B cell (primary cell): Measurements from ENCODE around the gene CRNN. TPM values are rescaled to one million over a fixed set of nuclear protein-coding genes. Genes with fewer than 3 reads are reported as not detected.
A peak's percentile ranks its signal among the peaks of the same experiment; 100 is the strongest.

Experiments
- ATAC-seq: fragments of 200-7000 bp; cut with Tn5 transposase; one replicate; pipeline ENCODE4 v1.10.0; 2021; ENCODE audit warnings: low read depth, mild to moderate bottlenecking, moderate number of reproducible peaks, moderate library complexity
- CTCF ChIA-PET: fragments of 350-600 bp; sonication (Branson Sonifier 250); formaldehyde crosslinking; loops from one replicate; lab custom pipeline; 2021; ENCODE audit warnings: antibody characterized with exemption, inconsistent platforms; lab: Charles Lee
- POLR2A ChIA-PET: fragments of 350-600 bp; sonication (Branson Sonifier 250); formaldehyde crosslinking; loops from one replicate; lab custom pipeline; 2021; ENCODE audit warnings: antibody characterized with exemption; lab: Charles Lee
- DNase-seq: peaks from one replicate; pipeline ENCODE4 v3.0.0; 2013
- H2AFZ ChIP-seq: 2 replicates; pipeline ENCODE4 v1.6.1; 2012; ENCODE audit warnings: mild to moderate bottlenecking, low read depth, low read length; ENCODE audit not compliant: insufficient read depth, poor library complexity, severe bottlenecking
- H3K27ac ChIP-seq, 2 donors: 1 replicate in 1 of 2; 2 replicates in 1 of 2; pipeline ENCODE4 v1.5.1; 2012 to 2013; ENCODE audit warnings: low read length in 2 of 2, mild to moderate bottlenecking in 2 of 2, moderate library complexity in 1 of 2
- H3K27me3 ChIP-seq, 4 experiments: fragments of 200-600 bp in 1 of 4; sonication (generic) in 1 of 4; replicated peaks in 1 of 4; 1 replicate in 2 of 4; 2 replicates in 2 of 4; pipeline versions ENCODE4 v1.6.1 to v1.7.0; 2013 to 2016; ENCODE audit warnings: low read length in 3 of 4, mild to moderate bottlenecking in 2 of 4, mixed read lengths in 1 of 4, moderate library complexity in 1 of 4; ENCODE audit not compliant: insufficient read depth in 4 of 4, control insufficient read depth in 3 of 4; ENCODE audit errors: control extremely low read depth in 1 of 4
- H3K36me3 ChIP-seq, 2 experiments: replicated peaks in 1 of 2; 1 replicate in 1 of 2; 2 replicates in 1 of 2; pipeline versions ENCODE4 v1.6.1 to v1.7.1; 2013; ENCODE audit warnings: low read length in 1 of 2; ENCODE audit not compliant: insufficient read depth in 2 of 2, control insufficient read depth in 1 of 2; ENCODE audit errors: control extremely low read depth in 1 of 2, extremely low read depth in 1 of 2
- H3K4me1 ChIP-seq, 2 donors: fragments of 200-600 bp in 1 of 2; sonication (generic) in 1 of 2; 1 replicate in 1 of 2; 2 replicates in 1 of 2; pipeline versions ENCODE4 v1.5.1 to v1.6.1; 2013 to 2017; ENCODE audit warnings: low read length in 2 of 2; ENCODE audit not compliant: control insufficient read depth in 2 of 2, insufficient read depth in 2 of 2
- H3K4me2 ChIP-seq: replicated peaks from 2 replicates; pipeline ENCODE3; 2012; ENCODE audit warnings: mild to moderate bottlenecking, low read depth, low read length; ENCODE audit not compliant: poor library complexity, severe bottlenecking
- H3K4me3 ChIP-seq, 5 experiments: fragments of 200-600 bp in 1 of 5; sonication (generic) in 1 of 5; 1 replicate in 3 of 5; 2 replicates in 2 of 5; pipeline versions ENCODE4 v1.5.1 to v1.7.0; 2011 to 2016; ENCODE audit warnings: low read length in 4 of 5, mild to moderate bottlenecking in 4 of 5, low read depth in 2 of 5, control low read depth in 1 of 5, moderate library complexity in 1 of 5; ENCODE audit not compliant: insufficient read depth in 1 of 5; ENCODE audit errors: control extremely low read depth in 1 of 5, extremely low read depth in 1 of 5
- H3K79me2 ChIP-seq: fragments of 200-600 bp; sonication (generic); one replicate; pipeline ENCODE4 v1.6.0; 2016; ENCODE audit warnings: low read length; ENCODE audit not compliant: control insufficient read depth, insufficient read depth
- H3K9ac ChIP-seq: fragments of 200-600 bp; sonication (generic); 2 replicates; pipeline ENCODE4 v1.6.1; 2017; ENCODE audit warnings: mild to moderate bottlenecking, low read length, moderate library complexity
- H3K9me3 ChIP-seq, 3 donors: one replicate each; pipeline versions ENCODE4 v1.6.1 to v1.7.1; 2013; ENCODE audit warnings: low read length in 2 of 3; ENCODE audit not compliant: control insufficient read depth in 2 of 3, insufficient read depth in 1 of 3; ENCODE audit errors: control extremely low read depth in 1 of 3
- H4K20me1 ChIP-seq: 2 replicates; pipeline ENCODE4 v1.6.0; 2012; ENCODE audit warnings: mild to moderate bottlenecking, low read length; ENCODE audit not compliant: insufficient read depth, control insufficient read depth, poor library complexity, severe bottlenecking
- H3K27ac Mint-ChIP-seq: one replicate; pipeline ENCODE4 v1.8.0; 2021; ENCODE audit warnings: mixed read lengths
- H3K27me3 Mint-ChIP-seq: one replicate; pipeline ENCODE4 v1.8.0; 2021; ENCODE audit warnings: mixed read lengths
- H3K4me1 Mint-ChIP-seq: one replicate; pipeline ENCODE4 v1.8.0; 2021; ENCODE audit warnings: mixed read lengths
- H3K4me3 Mint-ChIP-seq: one replicate; pipeline ENCODE4 v1.8.0; 2021; ENCODE audit warnings: mixed read lengths
- H3K9me3 Mint-ChIP-seq: one replicate; pipeline ENCODE4 v1.8.0; 2022; ENCODE audit warnings: mixed read lengths; ENCODE audit not compliant: insufficient read depth
- EZH2 ChIP-seq: IDR thresholded peaks from 2 replicates; pipeline ENCODE4 v1.6.1; 2012; ENCODE audit warnings: borderline replicate concordance, low read depth, mild to moderate bottlenecking, moderate library complexity, low read length; ENCODE audit not compliant: insufficient read depth, poor library complexity, severe bottlenecking
- whole genome bisulfite sequencing: methylation state at CpG from one replicate; pipeline ENCODE4 v1.1.5; 2013; ENCODE audit warnings: missing lambda C conversion rate; ENCODE audit not compliant: insufficient coverage; 5-methylcytosine and 5-hydroxymethylcytosine counted together
- intact Hi-C: fragments of 100-400 bp; cut with micrococcal nuclease; formaldehyde crosslinking; loops from one replicate; pipeline ENCODE4 v1.10.0; 2022
- polyA plus RNA-seq: library from polyadenylated mRNA; depleted of rRNA; stranded (reverse); fragments of >200 nt; gene quantifications from 2 replicates; pipeline ENCODE4 v1.2.3, GENCODE V29; 2012
- total RNA-seq, 2 donors: library from RNA; stranded (reverse); fragments of 120-200 nt in 1 of 2; gene quantifications; 1 replicate in 1 of 2; 2 replicates in 1 of 2; pipeline versions ENCODE4 v1.2.3 to v1.2.4, GENCODE V29; 2013 to 2022
- TF ChIP-seq, protein P1 (sequence below): fragments of 200-600 bp; IDR thresholded peaks from one replicate; pipeline ENCODE4 v1.8.0; 2022; ENCODE audit warnings: antibody characterized with exemption, mild to moderate bottlenecking

Gene CRNN
- total and polyA plus RNA-seq, 2 donors (not counting 1 experiment from before 2014, with no cell fraction given) = not detected

DNA sequence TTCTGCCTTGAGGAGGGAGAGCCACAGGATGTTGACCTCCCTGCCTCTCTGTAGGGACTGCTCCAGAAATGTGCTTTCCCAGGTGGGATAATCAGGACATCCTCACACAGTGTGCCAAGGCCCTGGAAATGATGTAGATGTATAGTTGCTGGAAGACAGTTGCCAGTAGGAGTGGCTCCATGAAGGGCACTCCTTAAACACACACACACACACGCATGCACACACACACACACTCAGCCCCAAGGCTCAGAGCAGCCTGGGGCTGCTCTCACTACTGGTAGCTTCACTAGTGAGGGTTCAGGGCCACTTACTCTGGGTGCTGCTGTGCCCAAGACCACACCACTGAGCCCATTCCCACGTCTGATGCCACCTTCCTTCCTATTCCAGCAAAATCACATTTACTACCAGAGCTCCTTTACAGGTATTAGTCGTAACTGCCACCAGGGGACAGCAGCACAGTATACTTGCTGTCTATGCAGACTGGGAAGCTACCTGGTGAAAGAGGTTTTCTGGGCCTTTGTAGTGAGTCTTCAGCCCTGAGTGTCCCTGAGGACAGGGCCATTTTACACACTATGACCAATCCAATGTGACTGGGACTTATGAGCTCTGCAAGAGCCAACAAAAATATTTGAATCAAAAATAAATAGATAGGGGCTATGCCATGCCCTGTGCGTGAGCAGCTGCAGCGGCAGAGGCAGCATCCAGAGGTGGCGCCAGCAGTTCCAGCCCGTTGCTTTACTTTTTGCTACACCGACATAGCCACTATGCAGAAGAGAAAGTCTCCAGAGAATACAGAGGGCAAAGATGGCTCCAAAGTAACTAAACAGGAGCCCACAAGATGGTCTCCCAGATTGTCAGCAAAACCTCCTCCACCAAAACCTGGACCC is 15.0 kb downstream of the CRNN start:
- H3K79me2 ChIP-seq = no peaks in the 10 kb centered on the region
- H3K27me3 ChIP-seq = peaks cover 0 to 11% (median 3%) of the 10 kb centered on the region in 4 experiments
- H3K27ac ChIP-seq = no peak overlapping the region
- Mint-ChIP-seq H3K4me1 (no peaks in the 10 kb centered on the region), H3K4me3 (no peak overlapping the region), H3K27me3 (peaks cover 24% of the 10 kb centered on the region), H3K27ac (no peak overlapping the region), H3K9me3 (no peaks in the 10 kb centered on the region)
- no peak overlapping the region for H3K4me2 ChIP-seq
- intact Hi-C loops = no loop called here
- ATAC-seq (no peak), DNase-seq (peak; percentile 12)
- 51% methylated on average over 7 of the region's 8 CpGs for WGBS
- POLR2A ChIA-PET = no interaction called here
- TF ChIP-seq, protein P1, sequence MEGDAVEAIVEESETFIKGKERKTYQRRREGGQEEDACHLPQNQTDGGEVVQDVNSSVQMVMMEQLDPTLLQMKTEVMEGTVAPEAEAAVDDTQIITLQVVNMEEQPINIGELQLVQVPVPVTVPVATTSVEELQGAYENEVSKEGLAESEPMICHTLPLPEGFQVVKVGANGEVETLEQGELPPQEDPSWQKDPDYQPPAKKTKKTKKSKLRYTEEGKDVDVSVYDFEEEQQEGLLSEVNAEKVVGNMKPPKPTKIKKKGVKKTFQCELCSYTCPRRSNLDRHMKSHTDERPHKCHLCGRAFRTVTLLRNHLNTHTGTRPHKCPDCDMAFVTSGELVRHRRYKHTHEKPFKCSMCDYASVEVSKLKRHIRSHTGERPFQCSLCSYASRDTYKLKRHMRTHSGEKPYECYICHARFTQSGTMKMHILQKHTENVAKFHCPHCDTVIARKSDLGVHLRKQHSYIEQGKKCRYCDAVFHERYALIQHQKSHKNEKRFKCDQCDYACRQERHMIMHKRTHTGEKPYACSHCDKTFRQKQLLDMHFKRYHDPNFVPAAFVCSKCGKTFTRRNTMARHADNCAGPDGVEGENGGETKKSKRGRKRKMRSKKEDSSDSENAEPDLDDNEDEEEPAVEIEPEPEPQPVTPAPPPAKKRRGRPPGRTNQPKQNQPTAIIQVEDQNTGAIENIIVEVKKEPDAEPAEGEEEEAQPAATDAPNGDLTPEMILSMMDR = no peak
- TF ChIP-seq EZH2 = no peak
- no peaks in the 10 kb centered on the region for H3K9me3 ChIP-seq
- no peaks in the 10 kb centered on the region for H4K20me1 ChIP-seq
- no peak overlapping the region for H2AFZ ChIP-seq
- H3K4me3 ChIP-seq = no peak overlapping the region
- no peaks in the 10 kb centered on the region for H3K4me1 ChIP-seq
- no peak overlapping the region for H3K9ac ChIP-seq
- CTCF ChIA-PET = interaction anchor here (3.0 kb wide), 1 partner anchor 60 kb away, joined by 22 read pairs; no protein-coding TSS in a partner anchor
- H3K36me3 ChIP-seq = no peaks in the 10 kb centered on the region

DNA sequence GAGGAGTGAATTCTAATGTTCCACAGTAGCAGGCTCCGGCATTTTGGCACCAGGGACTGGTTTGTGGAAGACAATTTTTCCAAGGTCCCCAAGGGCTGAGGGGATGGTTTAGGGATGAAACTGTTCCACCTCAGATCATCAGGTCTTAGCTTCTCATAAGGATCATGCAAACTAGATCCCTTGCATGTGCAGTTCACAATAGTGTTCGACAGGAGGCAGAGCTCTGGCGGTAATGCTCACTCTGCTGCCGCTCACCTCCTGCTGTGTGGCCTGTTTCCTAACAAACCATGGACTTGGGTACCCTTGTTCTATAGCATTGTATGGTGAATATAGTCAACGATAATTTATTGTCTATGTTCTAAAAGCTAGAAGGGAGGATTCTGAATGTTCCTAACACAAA is 16.6 kb downstream of the CRNN start:
- no peak overlapping the region for H3K4me3 Mint-ChIP-seq
- TF ChIP-seq, protein P1 = no peak
- no peak for TF ChIP-seq EZH2
- H3K4me1 Mint-ChIP-seq = no peaks in the 10 kb centered on the region
- H3K9ac ChIP-seq = no peak overlapping the region
- H3K27me3 ChIP-seq = peaks cover 0 to 23% (median 3%) of the 10 kb centered on the region in 4 experiments
- H3K9me3 Mint-ChIP-seq = no peaks in the 10 kb centered on the region
- H2AFZ ChIP-seq = no peak overlapping the region
- H3K79me2 ChIP-seq = no peaks in the 10 kb centered on the region
- no peak overlapping the region for H3K4me3 ChIP-seq
- no peaks in the 10 kb centered on the region for H3K9me3 ChIP-seq
- H3K27ac Mint-ChIP-seq = no peak overlapping the region
- no peak for DNase-seq
- ATAC-seq = no peak
- no peaks in the 10 kb centered on the region for H3K4me1 ChIP-seq
- intact Hi-C loops = no loop called here
- H3K27me3 Mint-ChIP-seq = peaks cover 33% of the 10 kb centered on the region
- H3K27ac ChIP-seq = no peak overlapping the region
- POLR2A ChIA-PET = no interaction called here
- no peaks in the 10 kb centered on the region for H3K36me3 ChIP-seq
- no peak overlapping the region for H3K4me2 ChIP-seq
- CTCF ChIA-PET = interaction anchor here (3.0 kb wide), 1 partner anchor 61 kb away, joined by 22 read pairs; no protein-coding TSS in a partner anchor
- no peaks in the 10 kb centered on the region for H4K20me1 ChIP-seq
- 79% methylated on average over 3 of the region's 5 CpGs for WGBS
